Retinal pigment epithelial cell (primary cell): Measurements from ENCODE around the gene IL17REL.

ENCODE experiments used
- DNase-seq: peaks from one replicate; pipeline ENCODE4 v3.0.0-alpha.2; 2010; ENCODE audit warnings: low read depth
- H3K4me3 ChIP-seq: 2 replicates; pipeline ENCODE4 v1.5.1; 2011; ENCODE audit warnings: mild to moderate bottlenecking, low read length, control low read depth, moderate library complexity
- TF ChIP-seq, protein P1 (sequence below): conservative IDR thresholded peaks from 2 replicates; pipeline ENCODE4 v1.5.1; 2011; ENCODE audit warnings: low read depth, low read length, control low read depth, inconsistent platforms

The IL17REL gene

DNA sequence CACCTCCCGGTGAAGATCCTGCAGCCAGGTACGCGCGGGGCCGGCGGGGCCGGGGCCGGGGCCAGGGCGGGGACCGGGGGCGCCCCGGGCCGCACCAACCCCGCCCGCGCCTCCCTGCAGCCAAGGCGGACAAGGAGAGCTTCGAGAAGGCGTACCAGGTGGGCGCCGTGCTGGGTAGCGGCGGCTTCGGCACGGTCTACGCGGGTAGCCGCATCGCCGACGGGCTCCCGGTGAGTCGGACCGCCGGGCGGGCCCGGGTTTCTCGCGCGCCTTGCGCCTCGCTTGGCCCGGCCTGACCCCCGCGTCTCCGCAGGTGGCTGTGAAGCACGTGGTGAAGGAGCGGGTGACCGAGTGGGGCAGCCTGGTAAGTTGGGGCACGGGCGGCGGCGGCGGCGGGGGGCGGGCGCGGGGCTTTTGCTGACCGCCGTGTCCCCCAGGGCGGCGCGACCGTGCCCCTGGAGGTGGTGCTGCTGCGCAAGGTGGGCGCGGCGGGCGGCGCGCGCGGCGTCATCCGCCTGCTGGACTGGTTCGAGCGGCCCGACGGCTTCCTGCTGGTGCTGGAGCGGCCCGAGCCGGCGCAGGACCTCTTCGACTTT lies 51.5 kb downstream of the IL17REL start:
- peak overlapping the region; percentile 77 for H3K4me3 ChIP-seq
- TF ChIP-seq, protein P1, sequence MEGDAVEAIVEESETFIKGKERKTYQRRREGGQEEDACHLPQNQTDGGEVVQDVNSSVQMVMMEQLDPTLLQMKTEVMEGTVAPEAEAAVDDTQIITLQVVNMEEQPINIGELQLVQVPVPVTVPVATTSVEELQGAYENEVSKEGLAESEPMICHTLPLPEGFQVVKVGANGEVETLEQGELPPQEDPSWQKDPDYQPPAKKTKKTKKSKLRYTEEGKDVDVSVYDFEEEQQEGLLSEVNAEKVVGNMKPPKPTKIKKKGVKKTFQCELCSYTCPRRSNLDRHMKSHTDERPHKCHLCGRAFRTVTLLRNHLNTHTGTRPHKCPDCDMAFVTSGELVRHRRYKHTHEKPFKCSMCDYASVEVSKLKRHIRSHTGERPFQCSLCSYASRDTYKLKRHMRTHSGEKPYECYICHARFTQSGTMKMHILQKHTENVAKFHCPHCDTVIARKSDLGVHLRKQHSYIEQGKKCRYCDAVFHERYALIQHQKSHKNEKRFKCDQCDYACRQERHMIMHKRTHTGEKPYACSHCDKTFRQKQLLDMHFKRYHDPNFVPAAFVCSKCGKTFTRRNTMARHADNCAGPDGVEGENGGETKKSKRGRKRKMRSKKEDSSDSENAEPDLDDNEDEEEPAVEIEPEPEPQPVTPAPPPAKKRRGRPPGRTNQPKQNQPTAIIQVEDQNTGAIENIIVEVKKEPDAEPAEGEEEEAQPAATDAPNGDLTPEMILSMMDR, result no peak
- DNase-seq, result no peak

DNA sequence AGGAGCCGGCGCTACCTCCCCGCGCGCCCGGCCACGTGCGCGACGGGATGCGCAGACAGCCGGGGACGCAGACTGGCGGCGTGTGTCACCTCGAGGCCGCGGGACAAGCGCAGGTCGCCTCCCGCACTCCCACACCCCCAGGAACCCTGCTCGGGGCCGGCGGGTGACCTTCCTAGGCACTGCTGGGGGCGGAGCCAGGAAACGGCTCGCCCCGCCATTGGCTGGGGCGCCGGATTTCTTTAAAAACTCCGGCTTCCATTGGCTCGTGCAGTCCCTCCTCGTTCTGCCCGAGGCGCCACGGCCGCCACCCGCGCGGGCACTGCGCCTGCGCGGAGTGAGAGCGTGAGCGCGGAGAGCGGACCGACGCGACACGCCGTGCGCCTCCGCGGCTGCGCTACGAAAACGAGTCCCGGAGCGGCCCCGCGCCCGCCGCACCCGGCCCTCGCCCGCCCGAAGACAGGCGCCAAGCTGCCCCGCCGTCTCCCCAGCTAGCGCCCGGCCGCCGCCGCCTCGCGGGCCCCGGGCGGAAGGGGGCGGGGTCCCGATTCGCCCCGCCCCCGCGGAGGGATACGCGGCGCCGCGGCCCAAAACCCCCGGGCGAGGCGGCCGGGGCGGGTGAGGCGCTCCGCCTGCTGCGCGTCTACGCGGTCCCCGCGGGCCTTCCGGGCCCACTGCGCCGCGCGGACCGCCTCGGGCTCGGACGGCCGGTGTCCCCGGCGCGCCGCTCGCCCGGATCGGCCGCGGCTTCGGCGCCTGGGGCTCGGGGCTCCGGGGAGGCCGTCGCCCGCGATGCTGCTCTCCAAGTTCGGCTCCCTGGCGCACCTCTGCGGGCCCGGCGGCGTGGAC lies 52.2 kb downstream of the IL17REL start, which contains the start of gene PIM3:
Gene PIM3 (plus strand): TSS at position 614 of the 846 bp plus-strand sequence. CDS start 176 bp downstream, at position 790.
- peak within 1 kb of the TSS; percentile 77 for H3K4me3 ChIP-seq
- peak; percentile 86 for DNase-seq
- TF ChIP-seq, protein P1, result no peak

DNA sequence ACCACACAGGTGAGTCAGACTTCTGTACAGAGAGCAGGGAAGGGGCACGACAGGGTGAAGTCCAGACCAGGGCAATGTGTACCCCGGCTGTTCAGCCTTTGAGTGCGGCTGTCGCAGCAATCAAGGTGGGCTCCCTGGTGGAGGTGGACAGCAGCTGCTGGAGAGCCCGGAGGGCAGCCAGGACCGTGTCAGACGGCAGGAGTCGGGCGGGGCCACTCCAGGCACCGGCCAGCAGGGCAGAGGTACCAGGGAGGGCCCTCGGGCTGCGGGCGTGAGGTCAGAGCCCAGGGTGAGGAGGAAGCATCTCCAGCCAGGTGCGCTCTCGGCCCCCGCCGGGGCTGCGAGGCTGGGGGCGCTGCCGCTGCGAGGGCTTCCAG lies 52.8 kb downstream of the IL17REL start:
- no peak for DNase-seq
- TF ChIP-seq, protein P1, result no peak
- peak overlapping the region; percentile 45 for H3K4me3 ChIP-seq

DNA sequence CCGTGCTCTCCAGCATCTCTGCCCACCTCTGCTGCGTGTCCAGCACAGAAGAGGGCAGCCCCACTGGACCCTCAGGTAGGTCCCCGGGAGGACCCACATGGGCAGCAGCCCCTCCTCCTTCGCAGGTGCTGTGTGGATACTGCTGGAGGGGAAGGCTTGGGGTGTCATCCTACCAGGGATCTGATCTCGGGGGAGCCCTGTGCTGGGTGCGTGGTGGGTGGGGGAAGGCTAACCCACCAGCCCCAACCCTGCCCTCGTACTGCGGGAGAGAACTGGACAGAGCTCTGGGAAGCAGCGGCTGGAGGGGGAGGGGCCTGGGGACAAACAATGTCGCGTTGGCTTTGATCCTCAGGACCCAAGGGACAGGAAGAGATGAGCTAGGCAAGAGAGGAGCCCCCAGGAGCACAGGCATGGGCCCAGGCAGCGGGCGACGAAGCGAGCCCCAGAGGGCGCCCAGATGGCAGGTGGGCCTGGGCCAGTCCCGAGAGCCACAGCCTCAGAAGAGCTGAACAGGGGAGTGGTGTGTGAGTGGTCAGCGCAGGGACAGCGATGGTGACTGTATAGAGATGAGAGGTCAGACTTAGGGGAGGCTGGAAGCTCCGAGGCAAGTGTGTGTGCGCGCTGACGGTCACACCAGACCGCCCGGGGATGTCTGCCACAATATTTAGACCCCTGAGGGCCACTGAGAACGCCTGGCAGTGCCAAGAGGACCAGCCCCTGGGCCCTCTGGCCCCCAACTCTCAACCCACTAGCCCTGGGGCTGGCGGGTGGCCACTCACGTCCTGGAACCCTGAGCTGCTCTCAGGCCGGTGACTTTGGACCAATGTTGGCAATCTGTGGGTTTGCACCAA lies 53.4 kb downstream of the IL17REL start:
- DNase-seq, result no peak
- H3K4me3 ChIP-seq, result peak overlapping the region; percentile 45
- TF ChIP-seq, protein P1, result no peak

DNA sequence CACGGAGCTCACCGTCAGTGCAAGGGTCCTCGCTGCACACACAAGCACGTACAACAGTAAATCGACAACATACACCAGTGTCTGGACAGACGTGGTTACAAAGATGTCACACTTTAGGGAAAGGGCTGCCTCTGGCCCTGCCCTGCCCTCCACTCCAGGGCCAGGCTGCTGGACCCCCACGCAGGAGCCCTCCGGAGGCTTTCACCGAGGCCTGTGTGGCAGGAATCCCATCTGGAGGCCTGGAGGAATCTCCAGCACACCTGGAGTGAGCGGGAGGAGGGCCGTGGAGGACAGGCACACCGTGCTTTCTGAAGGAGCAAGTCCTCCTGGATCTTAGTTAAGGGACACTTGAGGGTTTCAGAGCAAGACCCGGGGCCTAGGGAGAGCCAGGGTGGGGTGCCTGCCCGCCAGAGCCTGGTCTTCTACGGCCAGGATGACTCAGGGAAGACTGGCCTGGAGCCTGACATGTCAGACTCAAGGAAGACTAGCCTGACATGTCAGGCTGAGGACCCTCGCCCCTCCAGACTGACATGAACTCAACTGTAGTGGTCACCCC lies 54.1 kb downstream of the IL17REL start:
- TF ChIP-seq, protein P1, result no peak
- no peak overlapping the region for H3K4me3 ChIP-seq
- DNase-seq, result no peak

DNA sequence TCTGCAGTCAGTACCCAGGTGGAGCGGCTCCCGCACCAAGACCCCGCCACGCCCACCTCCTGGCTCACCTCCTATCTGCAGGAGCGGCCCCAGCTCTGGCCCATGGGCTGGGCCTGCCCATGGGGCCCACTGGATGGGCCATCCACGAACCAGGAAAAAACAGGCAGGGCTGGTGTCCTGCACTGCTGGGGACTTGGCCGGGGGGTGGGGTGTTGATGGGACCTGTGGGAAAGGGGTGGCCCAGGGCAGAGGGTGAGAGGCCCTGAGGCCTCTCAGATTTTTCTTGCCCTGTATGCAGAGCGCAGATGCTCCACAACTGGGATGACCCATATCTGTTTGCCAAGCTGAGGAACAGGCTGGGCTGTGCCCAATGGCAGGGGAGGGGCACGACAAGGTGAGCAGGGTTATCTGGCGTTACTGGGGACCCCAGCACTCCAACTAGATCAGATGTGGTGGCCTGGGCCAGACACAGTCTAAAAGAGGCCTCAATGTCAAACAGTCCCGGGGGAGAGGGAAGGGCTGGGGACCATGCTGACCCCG lies 54.7 kb downstream of the IL17REL start:
- no peak overlapping the region for H3K4me3 ChIP-seq
- TF ChIP-seq, protein P1, result no peak
- no peak for DNase-seq
